HepG2 (cell line): ENCODE measurements around the gene ITCH. TPM values are rescaled to one million over a fixed set of nuclear protein-coding genes. Genes with fewer than 3 reads are reported as not detected.
A peak's percentile ranks its signal among the peaks of the same experiment; 100 is the strongest.

ENCODE experiments used
- MZF1 ChIP-seq: sonication (generic); formaldehyde crosslinking; IDR thresholded peaks from 2 replicates; pipeline ENCODE4 v1.8.1; 2023; ENCODE audit warnings: mild to moderate bottlenecking, missing genetic modification reagents, borderline replicate concordance
- RFX1 ChIP-seq: fragments of 450-650 bp; IDR thresholded peaks from 2 replicates; pipeline ENCODE4 v1.6.1; 2017
- ZNF230 ChIP-seq: sonication (generic); formaldehyde crosslinking; IDR thresholded peaks from 2 replicates; pipeline ENCODE4 v1.4.0; 2020; ENCODE audit warnings: mild to moderate bottlenecking, missing genetic modification reagents
- ZNF331 ChIP-seq: sonication (generic); formaldehyde crosslinking; IDR thresholded peaks from 2 replicates; pipeline ENCODE4 v1.4.0; 2020; ENCODE audit warnings: missing genetic modification reagents
- polyA plus RNA-seq, 8 experiments: library from polyadenylated mRNA; depleted of rRNA in 3 of 8; stranded (reverse) in 7 of 8; unstranded in 1 of 8; fragments of >200 nt; fragmentation: Illumina TruSeq in 4 of 8; extraction: Trizol in 4 of 8; gene quantifications; 2 replicates each; pipeline versions ENCODE4 v1.2.1 to v1.2.3, GENCODE V29; 2011 to 2016; ENCODE audit warnings: low read depth in 4 of 8, missing spikeins in 1 of 8, mixed read lengths in 1 of 8; ENCODE audit not compliant: insufficient read depth in 1 of 8
- total RNA-seq, 5 experiments: library from RNA; depleted of rRNA; stranded (reverse); fragments of >200 nt; fragmentation: Illumina TruSeq; extraction: Trizol; gene quantifications; 2 replicates each; pipeline ENCODE4 v1.2.3, GENCODE V29; 2016; ENCODE audit warnings: low read depth in 1 of 5
- TF ChIP-seq, protein P1 (sequence below): sonication (generic); formaldehyde crosslinking; IDR thresholded peaks from 2 replicates; pipeline ENCODE4 v1.9.0; 2021; ENCODE audit warnings: missing genetic modification reagents, mild to moderate bottlenecking, borderline replicate concordance
- TF ChIP-seq, protein P2 (sequence below): fragments of 450-650 bp; IDR thresholded peaks from 2 replicates; pipeline ENCODE4 v1.6.1; 2017
- TF ChIP-seq, protein P3 (sequence below): IDR thresholded peaks from 2 replicates; pipeline ENCODE4 v1.6.1; 2016
- TF ChIP-seq, protein P4 (sequence below), 2 experiments: sonication (generic) in 1 of 2; formaldehyde crosslinking in 1 of 2; IDR thresholded peaks; 2 replicates each; pipeline versions ENCODE4 v1.6.1 to v1.9.0; 2014 to 2022; ENCODE audit warnings: antibody characterized with exemption in 1 of 2, borderline replicate concordance in 1 of 2, inconsistent platforms in 1 of 2, low read depth in 1 of 2, missing genetic modification reagents in 1 of 2
- TF ChIP-seq, protein P5 (sequence below): sonication (generic); formaldehyde crosslinking; IDR thresholded peaks from 2 replicates; pipeline ENCODE4 v1.9.0; 2022; ENCODE audit warnings: low read depth, missing genetic modification reagents
- TF ChIP-seq, protein P6 (sequence below): sonication (generic); formaldehyde crosslinking; IDR thresholded peaks from 2 replicates; pipeline ENCODE4 v1.8.0; 2022; ENCODE audit warnings: mild to moderate bottlenecking, missing genetic modification reagents, moderate library complexity
- TF ChIP-seq, protein P7 (sequence below): IDR thresholded peaks from 2 replicates; pipeline ENCODE4 v1.6.1; 2016; ENCODE audit warnings: missing compliant biosample characterization, missing genetic modification reagents, borderline replicate concordance
- TF ChIP-seq, protein P8 (sequence below): sonication (generic); formaldehyde crosslinking; IDR thresholded peaks from 2 replicates; pipeline ENCODE4 v1.4.0; 2020; ENCODE audit warnings: mild to moderate bottlenecking, missing genetic modification reagents

ITCH gene
- total and polyA plus RNA-seq, 2 of the 13 experiments (the other 11 are each of a cell fraction or from before 2014, with no cell fraction given), result 20.5 to 112 TPM

DNA sequence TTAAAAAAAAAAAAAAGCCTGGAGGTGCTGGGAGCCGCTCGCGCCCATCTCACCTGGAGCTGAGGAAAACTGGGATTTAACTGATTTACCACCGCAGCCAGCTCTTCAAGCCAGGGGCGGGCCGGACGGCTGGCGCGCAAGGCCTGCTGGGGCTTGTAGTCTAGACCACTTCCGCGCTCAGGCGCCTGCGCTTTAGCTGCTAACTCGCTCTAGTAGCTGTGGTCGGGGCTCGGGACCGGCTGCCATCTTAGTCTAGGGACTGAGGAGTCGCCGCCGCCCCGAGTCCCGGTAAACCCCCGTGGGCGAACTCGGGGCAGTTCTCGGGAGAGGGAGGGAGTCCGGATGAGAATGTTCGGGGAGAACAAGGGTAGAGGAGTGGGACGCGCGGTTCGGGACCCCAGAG, at the start of gene ITCH (continued):
- TF ChIP-seq, protein P1, sequence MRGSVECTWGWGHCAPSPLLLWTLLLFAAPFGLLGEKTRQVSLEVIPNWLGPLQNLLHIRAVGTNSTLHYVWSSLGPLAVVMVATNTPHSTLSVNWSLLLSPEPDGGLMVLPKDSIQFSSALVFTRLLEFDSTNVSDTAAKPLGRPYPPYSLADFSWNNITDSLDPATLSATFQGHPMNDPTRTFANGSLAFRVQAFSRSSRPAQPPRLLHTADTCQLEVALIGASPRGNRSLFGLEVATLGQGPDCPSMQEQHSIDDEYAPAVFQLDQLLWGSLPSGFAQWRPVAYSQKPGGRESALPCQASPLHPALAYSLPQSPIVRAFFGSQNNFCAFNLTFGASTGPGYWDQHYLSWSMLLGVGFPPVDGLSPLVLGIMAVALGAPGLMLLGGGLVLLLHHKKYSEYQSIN, result no peak
- TF ChIP-seq, protein P2, sequence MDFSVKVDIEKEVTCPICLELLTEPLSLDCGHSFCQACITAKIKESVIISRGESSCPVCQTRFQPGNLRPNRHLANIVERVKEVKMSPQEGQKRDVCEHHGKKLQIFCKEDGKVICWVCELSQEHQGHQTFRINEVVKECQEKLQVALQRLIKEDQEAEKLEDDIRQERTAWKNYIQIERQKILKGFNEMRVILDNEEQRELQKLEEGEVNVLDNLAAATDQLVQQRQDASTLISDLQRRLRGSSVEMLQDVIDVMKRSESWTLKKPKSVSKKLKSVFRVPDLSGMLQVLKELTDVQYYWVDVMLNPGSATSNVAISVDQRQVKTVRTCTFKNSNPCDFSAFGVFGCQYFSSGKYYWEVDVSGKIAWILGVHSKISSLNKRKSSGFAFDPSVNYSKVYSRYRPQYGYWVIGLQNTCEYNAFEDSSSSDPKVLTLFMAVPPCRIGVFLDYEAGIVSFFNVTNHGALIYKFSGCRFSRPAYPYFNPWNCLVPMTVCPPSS, result no peak
- no peak for TF ChIP-seq MZF1 (CRISPR knock-in tag)
- no peak for TF ChIP-seq RFX1
- TF ChIP-seq, protein P3, sequence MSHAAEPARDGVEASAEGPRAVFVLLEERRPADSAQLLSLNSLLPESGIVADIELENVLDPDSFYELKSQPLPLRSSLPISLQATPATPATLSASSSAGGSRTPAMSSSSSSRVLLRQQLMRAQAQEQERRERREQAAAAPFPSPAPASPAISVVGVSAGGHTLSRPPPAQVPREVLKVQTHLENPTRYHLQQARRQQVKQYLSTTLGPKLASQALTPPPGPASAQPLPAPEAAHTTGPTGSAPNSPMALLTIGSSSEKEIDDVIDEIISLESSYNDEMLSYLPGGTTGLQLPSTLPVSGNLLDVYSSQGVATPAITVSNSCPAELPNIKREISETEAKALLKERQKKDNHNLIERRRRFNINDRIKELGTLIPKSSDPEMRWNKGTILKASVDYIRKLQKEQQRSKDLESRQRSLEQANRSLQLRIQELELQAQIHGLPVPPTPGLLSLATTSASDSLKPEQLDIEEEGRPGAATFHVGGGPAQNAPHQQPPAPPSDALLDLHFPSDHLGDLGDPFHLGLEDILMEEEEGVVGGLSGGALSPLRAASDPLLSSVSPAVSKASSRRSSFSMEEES (CRISPR knock-in tag), result peak; percentile 29
- TF ChIP-seq, protein P4, sequence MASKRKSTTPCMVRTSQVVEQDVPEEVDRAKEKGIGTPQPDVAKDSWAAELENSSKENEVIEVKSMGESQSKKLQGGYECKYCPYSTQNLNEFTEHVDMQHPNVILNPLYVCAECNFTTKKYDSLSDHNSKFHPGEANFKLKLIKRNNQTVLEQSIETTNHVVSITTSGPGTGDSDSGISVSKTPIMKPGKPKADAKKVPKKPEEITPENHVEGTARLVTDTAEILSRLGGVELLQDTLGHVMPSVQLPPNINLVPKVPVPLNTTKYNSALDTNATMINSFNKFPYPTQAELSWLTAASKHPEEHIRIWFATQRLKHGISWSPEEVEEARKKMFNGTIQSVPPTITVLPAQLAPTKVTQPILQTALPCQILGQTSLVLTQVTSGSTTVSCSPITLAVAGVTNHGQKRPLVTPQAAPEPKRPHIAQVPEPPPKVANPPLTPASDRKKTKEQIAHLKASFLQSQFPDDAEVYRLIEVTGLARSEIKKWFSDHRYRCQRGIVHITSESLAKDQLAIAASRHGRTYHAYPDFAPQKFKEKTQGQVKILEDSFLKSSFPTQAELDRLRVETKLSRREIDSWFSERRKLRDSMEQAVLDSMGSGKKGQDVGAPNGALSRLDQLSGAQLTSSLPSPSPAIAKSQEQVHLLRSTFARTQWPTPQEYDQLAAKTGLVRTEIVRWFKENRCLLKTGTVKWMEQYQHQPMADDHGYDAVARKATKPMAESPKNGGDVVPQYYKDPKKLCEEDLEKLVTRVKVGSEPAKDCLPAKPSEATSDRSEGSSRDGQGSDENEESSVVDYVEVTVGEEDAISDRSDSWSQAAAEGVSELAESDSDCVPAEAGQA (IDR thresholded peaks at IDR 0.05; ENCODE audit: low read depth), result peak; percentile 76
- TF ChIP-seq, protein P4 (CRISPR knock-in tag; IDR thresholded peaks at IDR 0.05; ENCODE audit: borderline replicate concordance), result 0 out of 2 replicates have a peak, but pooled peaks have one; percentile 25
- TF ChIP-seq, protein P5, sequence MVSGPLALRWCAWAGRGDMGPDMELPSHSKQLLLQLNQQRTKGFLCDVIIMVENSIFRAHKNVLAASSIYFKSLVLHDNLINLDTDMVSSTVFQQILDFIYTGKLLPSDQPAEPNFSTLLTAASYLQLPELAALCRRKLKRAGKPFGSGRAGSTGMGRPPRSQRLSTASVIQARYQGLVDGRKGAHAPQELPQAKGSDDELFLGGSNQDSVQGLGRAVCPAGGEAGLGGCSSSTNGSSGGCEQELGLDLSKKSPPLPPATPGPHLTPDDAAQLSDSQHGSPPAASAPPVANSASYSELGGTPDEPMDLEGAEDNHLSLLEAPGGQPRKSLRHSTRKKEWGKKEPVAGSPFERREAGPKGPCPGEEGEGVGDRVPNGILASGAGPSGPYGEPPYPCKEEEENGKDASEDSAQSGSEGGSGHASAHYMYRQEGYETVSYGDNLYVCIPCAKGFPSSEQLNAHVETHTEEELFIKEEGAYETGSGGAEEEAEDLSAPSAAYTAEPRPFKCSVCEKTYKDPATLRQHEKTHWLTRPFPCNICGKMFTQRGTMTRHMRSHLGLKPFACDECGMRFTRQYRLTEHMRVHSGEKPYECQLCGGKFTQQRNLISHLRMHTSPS (CRISPR knock-in tag), result no peak
- TF ChIP-seq, protein P6, sequence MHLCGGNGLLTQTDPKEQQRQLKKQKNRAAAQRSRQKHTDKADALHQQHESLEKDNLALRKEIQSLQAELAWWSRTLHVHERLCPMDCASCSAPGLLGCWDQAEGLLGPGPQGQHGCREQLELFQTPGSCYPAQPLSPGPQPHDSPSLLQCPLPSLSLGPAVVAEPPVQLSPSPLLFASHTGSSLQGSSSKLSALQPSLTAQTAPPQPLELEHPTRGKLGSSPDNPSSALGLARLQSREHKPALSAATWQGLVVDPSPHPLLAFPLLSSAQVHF (CRISPR knock-in tag), result no peak
- TF ChIP-seq, protein P7, sequence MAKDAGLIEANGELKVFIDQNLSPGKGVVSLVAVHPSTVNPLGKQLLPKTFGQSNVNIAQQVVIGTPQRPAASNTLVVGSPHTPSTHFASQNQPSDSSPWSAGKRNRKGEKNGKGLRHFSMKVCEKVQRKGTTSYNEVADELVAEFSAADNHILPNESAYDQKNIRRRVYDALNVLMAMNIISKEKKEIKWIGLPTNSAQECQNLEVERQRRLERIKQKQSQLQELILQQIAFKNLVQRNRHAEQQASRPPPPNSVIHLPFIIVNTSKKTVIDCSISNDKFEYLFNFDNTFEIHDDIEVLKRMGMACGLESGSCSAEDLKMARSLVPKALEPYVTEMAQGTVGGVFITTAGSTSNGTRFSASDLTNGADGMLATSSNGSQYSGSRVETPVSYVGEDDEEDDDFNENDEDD, result no peak; the same call in 1 of the 2 replicates
- TF ChIP-seq ZNF230 (CRISPR knock-in tag), result peak; percentile 0
- peak; percentile 63; the same call in 1 of the 2 replicates for TF ChIP-seq ZNF331 (CRISPR knock-in tag)
- TF ChIP-seq, protein P8, sequence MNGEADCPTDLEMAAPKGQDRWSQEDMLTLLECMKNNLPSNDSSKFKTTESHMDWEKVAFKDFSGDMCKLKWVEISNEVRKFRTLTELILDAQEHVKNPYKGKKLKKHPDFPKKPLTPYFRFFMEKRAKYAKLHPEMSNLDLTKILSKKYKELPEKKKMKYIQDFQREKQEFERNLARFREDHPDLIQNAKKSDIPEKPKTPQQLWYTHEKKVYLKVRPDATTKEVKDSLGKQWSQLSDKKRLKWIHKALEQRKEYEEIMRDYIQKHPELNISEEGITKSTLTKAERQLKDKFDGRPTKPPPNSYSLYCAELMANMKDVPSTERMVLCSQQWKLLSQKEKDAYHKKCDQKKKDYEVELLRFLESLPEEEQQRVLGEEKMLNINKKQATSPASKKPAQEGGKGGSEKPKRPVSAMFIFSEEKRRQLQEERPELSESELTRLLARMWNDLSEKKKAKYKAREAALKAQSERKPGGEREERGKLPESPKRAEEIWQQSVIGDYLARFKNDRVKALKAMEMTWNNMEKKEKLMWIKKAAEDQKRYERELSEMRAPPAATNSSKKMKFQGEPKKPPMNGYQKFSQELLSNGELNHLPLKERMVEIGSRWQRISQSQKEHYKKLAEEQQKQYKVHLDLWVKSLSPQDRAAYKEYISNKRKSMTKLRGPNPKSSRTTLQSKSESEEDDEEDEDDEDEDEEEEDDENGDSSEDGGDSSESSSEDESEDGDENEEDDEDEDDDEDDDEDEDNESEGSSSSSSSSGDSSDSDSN (CRISPR knock-in tag), result no peak; the same call in 1 of the 2 replicates
